ENCODE data around the gene LRRC3. TPM values are rescaled to one million over a fixed set of nuclear protein-coding genes. Genes with fewer than 3 reads are reported as not detected.

LRRC3 gene
- polyA plus RNA-seq, 1 of the 3 experiments (the other 2 are of a cell fraction): 2.3 TPM

DNA sequence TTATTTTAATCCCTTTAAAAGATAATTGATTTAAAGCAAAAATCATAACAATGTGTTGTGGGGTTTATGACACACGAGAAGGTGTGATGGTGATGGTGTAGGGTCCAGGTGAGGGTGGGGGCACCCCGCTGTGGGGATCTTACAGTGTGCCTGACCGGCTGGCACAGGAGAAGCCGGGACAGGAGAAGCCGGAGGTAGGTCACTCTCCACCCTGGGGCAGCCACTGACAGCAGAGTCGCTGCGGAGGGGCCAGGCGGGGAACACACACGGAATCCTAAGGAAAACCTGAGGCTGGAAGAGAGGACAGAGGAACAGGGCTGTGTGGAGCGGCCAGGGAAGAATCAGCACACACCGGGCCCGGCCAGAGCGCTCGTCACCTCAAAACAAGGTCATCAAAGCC is 4.3 kb upstream of the LRRC3 start:
- no peak overlapping the region for H3K9ac ChIP-seq
- POLR2A ChIA-PET: interaction anchor here (1.9 kb wide), 1 partner anchor 12 kb away, joined by 7 read pairs; no protein-coding TSS in a partner anchor

GRCh38 chr21:44453120-44453519 is 2.2 kb upstream of the LRRC3 start:
- 0 out of 2 replicates have a peak, but pooled peaks cover 3% of the 10 kb centered on the region for H3K9me3 ChIP-seq
- no peak overlapping the region for H3K9ac ChIP-seq
- TF ChIP-seq SMC3 (IDR thresholded peaks at IDR 0.05; ENCODE audit: low read depth, low read length) (no peak), RXRA (IDR thresholded peaks at IDR 0.05; ENCODE audit: borderline replicate concordance, low read depth) (no peak), RFX5 (IDR thresholded peaks at IDR 0.05; ENCODE audit: low read length) (no peak), MAX (IDR thresholded peaks at IDR 0.05; ENCODE audit: low read depth) (no peak), ELF1 (IDR thresholded peaks at IDR 0.05) (no peak), POLR2AphosphoS5 (IDR thresholded peaks at IDR 0.05; ENCODE audit: low read depth, low read length) (no peak), MEF2A (IDR thresholded peaks at IDR 0.05; ENCODE audit: borderline replicate concordance, low read depth) (no peak), CHD2 (IDR thresholded peaks at IDR 0.05; ENCODE audit: low read length, partially characterized antibody) (no peak), RAD21 (IDR thresholded peaks at IDR 0.05; ENCODE audit: low read length) (no peak), USF2 (IDR thresholded peaks at IDR 0.05; ENCODE audit: borderline replicate concordance, low read depth, low read length) (no peak)
- TF ChIP-seq, protein P1, sequence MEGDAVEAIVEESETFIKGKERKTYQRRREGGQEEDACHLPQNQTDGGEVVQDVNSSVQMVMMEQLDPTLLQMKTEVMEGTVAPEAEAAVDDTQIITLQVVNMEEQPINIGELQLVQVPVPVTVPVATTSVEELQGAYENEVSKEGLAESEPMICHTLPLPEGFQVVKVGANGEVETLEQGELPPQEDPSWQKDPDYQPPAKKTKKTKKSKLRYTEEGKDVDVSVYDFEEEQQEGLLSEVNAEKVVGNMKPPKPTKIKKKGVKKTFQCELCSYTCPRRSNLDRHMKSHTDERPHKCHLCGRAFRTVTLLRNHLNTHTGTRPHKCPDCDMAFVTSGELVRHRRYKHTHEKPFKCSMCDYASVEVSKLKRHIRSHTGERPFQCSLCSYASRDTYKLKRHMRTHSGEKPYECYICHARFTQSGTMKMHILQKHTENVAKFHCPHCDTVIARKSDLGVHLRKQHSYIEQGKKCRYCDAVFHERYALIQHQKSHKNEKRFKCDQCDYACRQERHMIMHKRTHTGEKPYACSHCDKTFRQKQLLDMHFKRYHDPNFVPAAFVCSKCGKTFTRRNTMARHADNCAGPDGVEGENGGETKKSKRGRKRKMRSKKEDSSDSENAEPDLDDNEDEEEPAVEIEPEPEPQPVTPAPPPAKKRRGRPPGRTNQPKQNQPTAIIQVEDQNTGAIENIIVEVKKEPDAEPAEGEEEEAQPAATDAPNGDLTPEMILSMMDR (IDR thresholded peaks at IDR 0.05): no peak
- no peak overlapping the region for H3K27ac ChIP-seq (ENCODE audit: low read depth in 2 of 2, low read length in 1 of 2)
- POLR2A ChIA-PET: no interaction called here
- peaks cover 0 to 35% of the 10 kb centered on the region in 2 experiments; a peak in 1 of 4 replicates for H3K4me1 ChIP-seq (ENCODE audit: control insufficient read depth in 1 of 2, insufficient read depth in 2 of 2, low read depth in 1 of 2, low read length in 1 of 2)
- H3K79me2 ChIP-seq (ENCODE audit: insufficient read depth): no peaks in the 10 kb centered on the region
- peaks cover 13% of the 10 kb centered on the region; the same call in 1 of the 2 replicates for H3K27me3 ChIP-seq (ENCODE audit: insufficient read depth)
- CTCF ChIA-PET: no interaction called here
- no peaks in the 10 kb centered on the region for H3K9me2 ChIP-seq
- no peaks in the 10 kb centered on the region for H3K36me3 ChIP-seq (replicated peaks in 1 of 2; ENCODE audit: control insufficient read depth in 1 of 2, insufficient read depth in 2 of 2, low read length in 1 of 2)
- no peak overlapping the region for H3K4me2 ChIP-seq
- DNase-seq: no peak
- peaks cover 16% of the 10 kb centered on the region for H3F3A ChIP-seq (replicated peaks; ENCODE audit: insufficient read depth)
- H3K4me3 ChIP-seq (ENCODE audit: low read depth in 2 of 2, low read length in 1 of 2): no peak overlapping the region
- 69% methylated on average over 3 of the region's 3 CpGs for WGBS (ENCODE audit: low lambda C conversion rate)
- H4K20me1 ChIP-seq (ENCODE audit: insufficient read depth): no peaks in the 10 kb centered on the region
- no peak overlapping the region for H2AFZ ChIP-seq (ENCODE audit: low read depth)

More for the DNA sequence above, 4.3 kb upstream of the LRRC3 start:
- H3K27me3 ChIP-seq (ENCODE audit: insufficient read depth): peaks cover 13% of the 10 kb centered on the region; the same call in 1 of the 2 replicates
- H3F3A ChIP-seq (replicated peaks; ENCODE audit: insufficient read depth): peaks cover 16% of the 10 kb centered on the region
- H3K9me2 ChIP-seq: no peaks in the 10 kb centered on the region
- no peak overlapping the region for H3K4me2 ChIP-seq
- 62% methylated on average over 14 of the region's 14 CpGs for WGBS (ENCODE audit: low lambda C conversion rate)
- CTCF ChIA-PET: interaction anchor here (2.0 kb wide), 1 partner anchor 81 kb away, joined by 7 read pairs; no protein-coding TSS in a partner anchor
- peak overlapping the region in 1 of 2 experiments; percentile 92; a peak in 2 of 4 replicates for H3K27ac ChIP-seq (ENCODE audit: low read depth in 2 of 2, low read length in 1 of 2)
- no peaks in the 10 kb centered on the region for H3K79me2 ChIP-seq (ENCODE audit: insufficient read depth)
- H3K9me3 ChIP-seq: 0 out of 2 replicates have a peak, but pooled peaks cover 3% of the 10 kb centered on the region
- no peak overlapping the region for H2AFZ ChIP-seq (ENCODE audit: low read depth)
- no peak for TF ChIP-seq RAD21 (IDR thresholded peaks at IDR 0.05; ENCODE audit: low read length)
- no peak for TF ChIP-seq YY1 (IDR thresholded peaks at IDR 0.05; ENCODE audit: low read depth)
- TF ChIP-seq PBX3 (IDR thresholded peaks at IDR 0.05): no peak
- TF ChIP-seq NFIC (IDR thresholded peaks at IDR 0.05; ENCODE audit: borderline replicate concordance): no peak
- TF ChIP-seq, protein P1 (IDR thresholded peaks at IDR 0.05): no peak
- TF ChIP-seq RFX5 (IDR thresholded peaks at IDR 0.05; ENCODE audit: low read length): no peak
- no peak for TF ChIP-seq USF1 (IDR thresholded peaks at IDR 0.05; ENCODE audit: borderline replicate concordance, low read depth)
- TF ChIP-seq FOXM1 (IDR thresholded peaks at IDR 0.05; ENCODE audit: low read depth): no peak
- H3K4me3 ChIP-seq (ENCODE audit: low read depth in 2 of 2, low read length in 1 of 2): no peak overlapping the region
- H3K36me3 ChIP-seq (replicated peaks in 1 of 2; ENCODE audit: control insufficient read depth in 1 of 2, insufficient read depth in 2 of 2, low read length in 1 of 2): no peaks in the 10 kb centered on the region
- DNase-seq: no peak
- H4K20me1 ChIP-seq (ENCODE audit: insufficient read depth): no peaks in the 10 kb centered on the region
- H3K4me1 ChIP-seq (ENCODE audit: control insufficient read depth in 1 of 2, insufficient read depth in 2 of 2, low read depth in 1 of 2, low read length in 1 of 2): peaks cover 0 to 31% of the 10 kb centered on the region in 2 experiments; a peak in 1 of 4 replicates

Data from SK-N-SH (cell line).